Mesenchymal stem cell (in vitro differentiated cells and primary cell): Measurements from ENCODE around the gene CXXC1.

Experiments
- DNase-seq: peaks from one replicate; pipeline ENCODE4 v3.0.0-alpha.2; 2013
- H2AFZ ChIP-seq: one replicate; pipeline ENCODE4 v1.6.1; 2013; ENCODE audit warnings: low read depth, mild to moderate bottlenecking, control low read depth, inconsistent platforms, low read length, moderate library complexity
- H2AK5ac ChIP-seq: 2 replicates; pipeline ENCODE4 v1.6.1; 2013; ENCODE audit warnings: low read length, moderate library complexity, mild to moderate bottlenecking, inconsistent platforms; ENCODE audit not compliant: severe bottlenecking
- H2BK120ac ChIP-seq: one replicate; pipeline ENCODE4 v1.6.1; 2013; ENCODE audit warnings: low read depth, mild to moderate bottlenecking, inconsistent platforms, low read length, moderate library complexity
- H2BK12ac ChIP-seq, 2 experiments: one replicate each; pipeline ENCODE4 v1.6.1; 2013; ENCODE audit warnings: inconsistent platforms in 2 of 2, low read length in 2 of 2, mild to moderate bottlenecking in 2 of 2, moderate library complexity in 2 of 2, control low read depth in 1 of 2
- H2BK15ac ChIP-seq: one replicate; pipeline ENCODE4 v1.6.1; 2013; ENCODE audit warnings: mild to moderate bottlenecking, low read depth, inconsistent platforms; ENCODE audit not compliant: poor library complexity, severe bottlenecking
- H2BK5ac ChIP-seq: 2 replicates; pipeline ENCODE4 v1.6.1; 2013; ENCODE audit warnings: low read depth, mild to moderate bottlenecking, low read length, control low read depth, inconsistent platforms; ENCODE audit not compliant: poor library complexity, severe bottlenecking
- H3K14ac ChIP-seq, 2 experiments: one replicate each; pipeline ENCODE4 v1.6.1; 2013; ENCODE audit warnings: inconsistent platforms in 2 of 2, low read length in 2 of 2, control low read depth in 1 of 2, mild to moderate bottlenecking in 1 of 2, moderate library complexity in 1 of 2
- H3K18ac ChIP-seq, 2 experiments: one replicate each; pipeline ENCODE4 v1.6.1; 2013; ENCODE audit warnings: inconsistent platforms in 2 of 2, low read length in 2 of 2, control low read depth in 1 of 2, low read depth in 1 of 2, mild to moderate bottlenecking in 1 of 2
- H3K23ac ChIP-seq, 2 experiments: one replicate each; pipeline ENCODE4 v1.6.1; 2013; ENCODE audit warnings: inconsistent platforms in 2 of 2, low read length in 2 of 2, mild to moderate bottlenecking in 2 of 2, moderate library complexity in 2 of 2, control low read depth in 1 of 2
- H3K27ac ChIP-seq: 2 replicates; pipeline ENCODE4 v1.5.1; 2013; ENCODE audit warnings: mild to moderate bottlenecking, moderate library complexity, low read length, control low read depth, inconsistent platforms; ENCODE audit not compliant: poor library complexity, severe bottlenecking
- H3K27me3 ChIP-seq, 2 experiments: 2 replicates each; pipeline versions ENCODE4 v1.6.1 to v1.7.0; 2013; ENCODE audit warnings: low read length in 2 of 2, mild to moderate bottlenecking in 2 of 2, moderate library complexity in 2 of 2, control low read depth in 1 of 2, inconsistent platforms in 1 of 2; ENCODE audit not compliant: control insufficient read depth in 1 of 2, insufficient read depth in 1 of 2
- H3K36me3 ChIP-seq, 2 experiments: 2 replicates each; pipeline versions ENCODE4 v1.6.1 to v1.7.0; 2013; ENCODE audit warnings: low read length in 2 of 2, control low read depth in 1 of 2, inconsistent platforms in 1 of 2, low read depth in 1 of 2, mild to moderate bottlenecking in 1 of 2; ENCODE audit not compliant: insufficient read depth in 2 of 2, control insufficient read depth in 1 of 2
- H3K4ac ChIP-seq, 2 experiments: one replicate each; pipeline ENCODE4 v1.6.1; 2013; ENCODE audit warnings: inconsistent platforms in 2 of 2, low read length in 2 of 2, mild to moderate bottlenecking in 2 of 2, moderate library complexity in 2 of 2, control low read depth in 1 of 2, low read depth in 1 of 2
- H3K4me1 ChIP-seq: 2 replicates; pipeline ENCODE4 v1.6.1; 2013; ENCODE audit warnings: low read depth, low read length, control low read depth; ENCODE audit not compliant: control insufficient read depth, insufficient read depth
- H3K4me2 ChIP-seq: 2 replicates; pipeline ENCODE4 v1.6.1; 2013; ENCODE audit warnings: low read length, mild to moderate bottlenecking, inconsistent platforms; ENCODE audit not compliant: poor library complexity, severe bottlenecking
- H3K4me3 ChIP-seq, 2 experiments: 2 replicates each; pipeline versions ENCODE4 v1.5.1 to v1.7.0; 2013; ENCODE audit warnings: low read length in 2 of 2, mild to moderate bottlenecking in 2 of 2, control low read depth in 1 of 2, low read depth in 1 of 2; ENCODE audit not compliant: insufficient read depth in 1 of 2
- H3K79me1 ChIP-seq: replicated peaks from 2 replicates; pipeline ENCODE4 v1.6.1; 2013; ENCODE audit warnings: mild to moderate bottlenecking, control low read depth, low read length, inconsistent platforms; ENCODE audit not compliant: poor library complexity, severe bottlenecking
- H3K9ac ChIP-seq: 2 replicates; pipeline ENCODE4 v1.7.0; 2013; ENCODE audit warnings: mild to moderate bottlenecking, low read length, moderate library complexity
- H3K9me3 ChIP-seq: 2 replicates; pipeline ENCODE4 v1.7.0; 2013; ENCODE audit warnings: mild to moderate bottlenecking, low read length; ENCODE audit not compliant: control insufficient read depth
- H4K8ac ChIP-seq: one replicate; pipeline ENCODE4 v1.6.1; 2013; ENCODE audit warnings: inconsistent platforms, mild to moderate bottlenecking, low read length, moderate library complexity
- H4K91ac ChIP-seq: one replicate; pipeline ENCODE4 v1.6.1; 2013; ENCODE audit warnings: mild to moderate bottlenecking, low read length, inconsistent platforms
- WGBS: methylation state at CpG from one replicate; pipeline ENCODE4 v1.1.7; 2013; ENCODE audit warnings: mixed read lengths; 5-methylcytosine and 5-hydroxymethylcytosine counted together

Gene CXXC1

GRCh38 chr18:50327983-50328382, 40.5 kb upstream of the CXXC1 start:
- Histone ChIP-seq H2BK5ac (no peak overlapping the region), H2AFZ (no peak overlapping the region), H2BK15ac (no peak overlapping the region), H3K18ac (no peak overlapping the region), H4K91ac (no peak overlapping the region), H3K27ac (no peak overlapping the region), H4K8ac (no peak overlapping the region), H3K9me3 (no peaks in the 10 kb centered on the region), H2AK5ac (no peak overlapping the region), H3K4me3 (no peak overlapping the region), H2BK120ac (no peak overlapping the region), H3K14ac (no peak overlapping the region), H3K4me2 (no peak overlapping the region), H3K23ac (no peak overlapping the region), H3K36me3 (no peaks in the 10 kb centered on the region), H2BK12ac (no peak overlapping the region), H3K4ac (no peak overlapping the region), H3K4me1 (no peaks in the 10 kb centered on the region), H3K79me1 (no peaks in the 10 kb centered on the region), H3K27me3 (peaks cover 3 to 11% of the 10 kb centered on the region in 2 experiments), H3K9ac (no peak overlapping the region)
- DNase-seq, result no peak
- WGBS, result 76% methylated on average over 2 of the region's 3 CpGs

GRCh38 chr18:50320719-50321118, 33.2 kb upstream of the CXXC1 start:
- no peaks in the 10 kb centered on the region for H3K4me1 ChIP-seq
- no peaks in the 10 kb centered on the region for H3K36me3 ChIP-seq
- no peak overlapping the region for H2BK5ac ChIP-seq
- WGBS, result 86% methylated on average over 3 of the region's 5 CpGs
- H3K4me3 ChIP-seq, result no peak overlapping the region
- H2AK5ac ChIP-seq, result no peak overlapping the region
- H4K91ac ChIP-seq, result no peak overlapping the region
- no peak overlapping the region for H2BK12ac ChIP-seq
- H3K27me3 ChIP-seq, result peaks cover 3 to 5% of the 10 kb centered on the region in 2 experiments
- H2AFZ ChIP-seq, result no peak overlapping the region
- no peak overlapping the region for H3K4ac ChIP-seq
- H2BK15ac ChIP-seq, result no peak overlapping the region
- H3K14ac ChIP-seq, result no peak overlapping the region
- no peaks in the 10 kb centered on the region for H3K79me1 ChIP-seq
- H3K4me2 ChIP-seq, result no peak overlapping the region
- H3K27ac ChIP-seq, result no peak overlapping the region
- no peaks in the 10 kb centered on the region for H3K9me3 ChIP-seq
- DNase-seq, result no peak
- H3K23ac ChIP-seq, result no peak overlapping the region
- H4K8ac ChIP-seq, result no peak overlapping the region
- H3K18ac ChIP-seq, result no peak overlapping the region
- H3K9ac ChIP-seq, result no peak overlapping the region
- H2BK120ac ChIP-seq, result no peak overlapping the region

GRCh38 chr18:50315100-50315871, 27.8 kb upstream of the CXXC1 start:
- no peaks in the 10 kb centered on the region for H3K79me1 ChIP-seq
- H3K4me2 ChIP-seq, result no peak overlapping the region
- H3K9ac ChIP-seq, result no peak overlapping the region
- H2BK5ac ChIP-seq, result no peak overlapping the region
- H3K14ac ChIP-seq, result no peak overlapping the region
- no peak overlapping the region for H3K27ac ChIP-seq
- H3K23ac ChIP-seq, result no peak overlapping the region
- WGBS, result 62% methylated on average over 5 of the region's 5 CpGs
- H4K91ac ChIP-seq, result no peak overlapping the region
- peaks cover 0 to 16% of the 10 kb centered on the region in 2 experiments for H3K27me3 ChIP-seq
- no peaks in the 10 kb centered on the region for H3K9me3 ChIP-seq
- H4K8ac ChIP-seq, result no peak overlapping the region
- H2AFZ ChIP-seq, result no peak overlapping the region
- no peak for DNase-seq
- H3K4me3 ChIP-seq, result no peak overlapping the region
- H3K18ac ChIP-seq, result no peak overlapping the region
- no peak overlapping the region for H2BK120ac ChIP-seq
- no peak overlapping the region for H2AK5ac ChIP-seq
- no peak overlapping the region for H2BK12ac ChIP-seq
- no peak overlapping the region for H2BK15ac ChIP-seq
- no peaks in the 10 kb centered on the region for H3K36me3 ChIP-seq
- no peak overlapping the region for H3K4ac ChIP-seq
- H3K4me1 ChIP-seq, result no peaks in the 10 kb centered on the region

- Histone ChIP-seq H3K9me3 (no peaks in the 10 kb centered on the region), H3K18ac (no peak overlapping the region)
These were observed 26.5 kb upstream of the CXXC1 start for GRCh38 chr18:50313873-50314460.

More at GRCh38 chr18:50313873-50314460, 26.5 kb upstream of the CXXC1 start:
- H2AFZ ChIP-seq, result no peak overlapping the region
- H2BK120ac ChIP-seq, result no peak overlapping the region
- no peaks in the 10 kb centered on the region for H3K36me3 ChIP-seq
- H3K79me1 ChIP-seq, result no peaks in the 10 kb centered on the region
- H3K23ac ChIP-seq, result no peak overlapping the region
- H3K4ac ChIP-seq, result no peak overlapping the region
- H3K9ac ChIP-seq, result no peak overlapping the region
- no peak overlapping the region for H2AK5ac ChIP-seq
- H3K4me1 ChIP-seq, result no peaks in the 10 kb centered on the region
- no peak overlapping the region for H4K8ac ChIP-seq
- H2BK12ac ChIP-seq, result no peak overlapping the region
- H3K27ac ChIP-seq, result no peak overlapping the region
- no peak for DNase-seq
- no peak overlapping the region for H3K14ac ChIP-seq
- H3K27me3 ChIP-seq, result peaks cover 0 to 16% of the 10 kb centered on the region in 2 experiments
- no peak overlapping the region for H4K91ac ChIP-seq
- no peak overlapping the region for H2BK5ac ChIP-seq
- H3K4me2 ChIP-seq, result no peak overlapping the region
- no peak overlapping the region for H3K4me3 ChIP-seq
- no peak overlapping the region for H2BK15ac ChIP-seq
- WGBS, result 78% methylated on average over 1 of the region's 2 CpGs
